Glomerular visceral epithelial cell (primary cell): Measurements from ENCODE around the gene MTMR6.

Source experiments
- DNase-seq: peaks from one replicate; pipeline ENCODE4 v3.0.0-alpha.2; 2016; ENCODE audit errors: extremely low spot score

The MTMR6 gene

GRCh38 chr13:25276748-25277147 is 10.5 kb downstream of the MTMR6 start:
- DNase-seq = peak; percentile 32

GRCh38 chr13:25268561-25268960 is 18.7 kb downstream of the MTMR6 start:
- no peak for DNase-seq

- DNase-seq = no peak
These were observed 19.6 kb downstream of the MTMR6 start for GRCh38 chr13:25267715-25268114.

- DNase-seq = no peak
These were observed 20.6 kb downstream of the MTMR6 start for GRCh38 chr13:25266706-25267105.

GRCh38 chr13:25262261-25262660 is 25.0 kb downstream of the MTMR6 start:
- DNase-seq = no peak

GRCh38 chr13:25253702-25254101 is 33.6 kb downstream of the MTMR6 start:
- peak; percentile 52 for DNase-seq

GRCh38 chr13:25252752-25253151 is 34.5 kb downstream of the MTMR6 start:
- no peak for DNase-seq

- no peak for DNase-seq
These were observed 35.1 kb downstream of the MTMR6 start for GRCh38 chr13:25252225-25252624.

GRCh38 chr13:25249001-25249543 is 38.2 kb downstream of the MTMR6 start:
- DNase-seq = peak; percentile 44

- DNase-seq = no peak
These were observed 39.2 kb downstream of the MTMR6 start for GRCh38 chr13:25248071-25248470.

GRCh38 chr13:25247360-25247759 is 39.9 kb downstream of the MTMR6 start:
- peak; percentile 33 for DNase-seq

- DNase-seq = no peak
These were observed 43.2 kb downstream of the MTMR6 start for GRCh38 chr13:25244123-25244522.

GRCh38 chr13:25242956-25243355 is 44.3 kb downstream of the MTMR6 start:
- DNase-seq = no peak

- no peak for DNase-seq
These were observed 46.3 kb downstream of the MTMR6 start for GRCh38 chr13:25241007-25241406.

GRCh38 chr13:25237083-25237482 is 50.2 kb downstream of the MTMR6 start:
- DNase-seq = no peak

- DNase-seq = no peak
These were observed 53.4 kb downstream of the MTMR6 start for GRCh38 chr13:25233861-25234260.

- DNase-seq = peak; percentile 44
These were observed 54.3 kb downstream of the MTMR6 start for GRCh38 chr13:25232937-25233515.

GRCh38 chr13:25231517-25231916 is 55.8 kb downstream of the MTMR6 start:
- DNase-seq = no peak

- DNase-seq = no peak
These were observed 59.6 kb downstream of the MTMR6 start for GRCh38 chr13:25227690-25228089.

GRCh38 chr13:25225970-25226369 is 61.3 kb downstream of the MTMR6 start:
- no peak for DNase-seq

GRCh38 chr13:25224151-25224550 is 63.1 kb downstream of the MTMR6 start:
- no peak for DNase-seq

- DNase-seq = no peak
These were observed 64.5 kb downstream of the MTMR6 start for GRCh38 chr13:25222740-25223139.

GRCh38 chr13:25218019-25218418 is 69.3 kb downstream of the MTMR6 start:
- no peak for DNase-seq
